HT-29 (cell line): ENCODE data around the gene NRAP. TPM values are rescaled to one million over a fixed set of nuclear protein-coding genes. Genes with fewer than 3 reads are reported as not detected.

Experiments used
- DNase-seq: peaks from one replicate; pipeline ENCODE4 v3.0.0-alpha.2; 2015; ENCODE audit warnings: low spot score
- total RNA-seq: library from RNA; depleted of rRNA; stranded (reverse); fragments of >200 nt; shearing (Covaris generic); gene quantifications from 2 replicates; pipeline ENCODE4 v1.2.3, GENCODE V29; 2014; rRNA removed

The NRAP gene, protein sequence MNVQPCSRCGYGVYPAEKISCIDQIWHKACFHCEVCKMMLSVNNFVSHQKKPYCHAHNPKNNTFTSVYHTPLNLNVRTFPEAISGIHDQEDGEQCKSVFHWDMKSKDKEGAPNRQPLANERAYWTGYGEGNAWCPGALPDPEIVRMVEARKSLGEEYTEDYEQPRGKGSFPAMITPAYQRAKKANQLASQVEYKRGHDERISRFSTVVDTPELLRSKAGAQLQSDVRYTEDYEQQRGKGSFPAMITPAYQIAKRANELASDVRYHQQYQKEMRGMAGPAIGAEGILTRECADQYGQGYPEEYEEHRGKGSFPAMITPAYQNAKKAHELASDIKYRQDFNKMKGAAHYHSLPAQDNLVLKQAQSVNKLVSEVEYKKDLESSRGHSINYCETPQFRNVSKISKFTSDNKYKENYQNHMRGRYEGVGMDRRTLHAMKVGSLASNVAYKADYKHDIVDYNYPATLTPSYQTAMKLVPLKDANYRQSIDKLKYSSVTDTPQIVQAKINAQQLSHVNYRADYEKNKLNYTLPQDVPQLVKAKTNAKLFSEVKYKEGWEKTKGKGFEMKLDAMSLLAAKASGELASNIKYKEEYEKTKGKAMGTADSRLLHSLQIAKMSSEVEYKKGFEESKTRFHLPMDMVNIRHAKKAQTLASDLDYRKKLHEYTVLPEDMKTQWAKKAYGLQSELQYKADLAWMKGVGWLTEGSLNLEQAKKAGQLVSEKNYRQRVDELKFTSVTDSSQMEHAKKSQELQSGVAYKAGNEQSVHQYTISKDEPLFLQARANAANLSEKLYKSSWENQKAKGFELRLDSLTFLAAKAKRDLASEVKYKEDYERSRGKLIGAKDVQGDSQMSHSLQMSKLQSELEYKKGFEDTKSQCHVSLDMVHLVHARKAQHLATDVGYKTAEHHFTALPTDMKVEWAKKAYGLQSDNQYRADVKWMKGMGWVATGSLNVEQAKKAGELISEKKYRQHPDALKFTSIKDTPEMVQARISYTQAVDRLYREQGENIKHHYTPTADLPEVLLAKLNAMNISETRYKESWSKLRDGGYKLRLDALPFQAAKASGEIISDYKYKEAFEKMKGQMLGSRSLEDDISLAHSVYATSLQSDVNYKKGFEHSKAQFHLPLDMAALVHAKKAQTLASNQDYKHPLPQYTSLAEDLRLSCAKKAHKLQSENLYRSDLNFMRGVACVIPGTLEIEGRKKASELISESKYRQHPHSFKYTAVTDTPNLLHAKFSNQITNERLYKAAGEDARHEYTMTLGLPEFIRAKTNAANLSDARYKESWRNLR (N-terminal part only)
- total RNA-seq = not detected in 2 replicates

DNA sequence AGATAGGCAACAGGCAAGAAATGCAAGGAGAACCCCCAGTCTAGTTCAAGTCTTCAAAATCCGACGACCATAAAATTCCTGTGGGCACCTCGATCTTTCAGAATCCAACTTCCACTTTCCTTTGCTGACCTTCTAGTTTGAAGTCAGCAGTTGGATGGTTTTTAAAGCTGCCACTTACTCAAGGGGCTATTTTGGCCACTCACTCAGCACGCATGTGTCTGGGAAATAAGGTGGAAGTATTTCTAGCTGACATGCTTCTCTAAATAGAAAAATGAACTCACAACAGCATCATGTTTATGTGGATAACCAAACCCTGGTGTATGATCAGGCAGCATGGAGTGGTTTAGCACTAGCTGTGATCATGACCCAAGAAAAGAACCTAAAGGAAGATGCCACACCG is at the start of gene NRAP:
Gene NRAP (minus strand): TSS at position 134 of the 400 bp plus-strand sequence. CDS start 159 bp downstream, outside the sequence.
- DNase-seq = no peak

DNA sequence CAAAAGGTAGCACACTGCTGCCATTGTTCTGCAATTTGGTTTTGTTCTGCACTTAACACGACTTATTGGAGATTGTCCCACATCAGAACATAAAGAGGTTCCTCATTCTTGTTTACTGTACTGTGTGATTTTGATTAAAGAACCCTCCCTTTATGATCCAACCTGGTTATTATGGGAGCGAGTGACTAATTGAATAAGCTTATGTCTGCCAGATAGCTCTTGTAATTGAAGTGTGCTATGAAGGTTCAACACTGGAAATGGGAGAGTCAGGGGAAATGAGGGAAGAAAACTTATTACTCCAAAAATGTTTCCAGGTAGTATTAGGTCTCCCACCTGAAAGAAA is 49.8 kb upstream of the NRAP start:
- no peak for DNase-seq

DNA sequence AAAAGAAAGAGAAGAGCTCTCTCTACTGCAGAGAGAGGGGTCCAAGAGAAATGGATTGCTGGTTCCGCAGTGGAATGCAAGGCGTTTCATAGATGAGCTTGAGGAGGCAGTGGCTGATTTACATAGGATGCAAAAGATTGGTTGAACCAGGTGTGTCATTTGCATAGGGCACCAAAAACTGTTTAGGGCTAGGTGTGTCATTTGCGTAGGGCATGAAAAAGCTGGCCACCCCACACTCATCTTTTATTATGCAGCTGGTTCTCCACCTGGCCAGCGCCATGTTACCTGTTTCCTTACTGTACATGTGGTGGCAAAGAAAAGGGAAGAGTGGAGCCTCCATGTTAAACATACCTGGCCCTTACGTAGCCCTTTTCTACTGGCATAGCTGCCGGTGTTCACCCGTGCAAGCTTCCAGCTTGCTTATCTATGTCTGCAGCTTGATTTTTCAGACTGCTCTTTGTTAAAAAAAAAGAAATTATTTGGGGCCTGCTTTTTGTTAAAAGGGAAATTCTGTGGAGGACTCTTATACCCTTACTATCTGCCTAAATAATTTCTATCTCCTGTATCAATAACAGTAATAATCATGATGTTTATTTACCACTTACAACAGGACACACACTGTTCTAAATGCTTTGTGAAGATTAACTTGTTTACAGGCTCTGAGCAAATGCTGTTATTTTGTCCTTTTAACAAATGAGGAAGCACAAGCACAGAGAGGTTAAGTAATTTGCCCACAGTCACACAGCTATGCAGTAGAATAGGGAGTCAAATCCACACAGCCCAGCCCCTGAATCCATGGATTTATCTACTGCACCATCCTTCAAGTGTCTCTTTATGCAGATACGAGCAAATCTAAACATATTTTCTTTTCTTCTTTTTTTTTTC is 49.2 kb upstream of the NRAP start:
- DNase-seq = no peak

DNA sequence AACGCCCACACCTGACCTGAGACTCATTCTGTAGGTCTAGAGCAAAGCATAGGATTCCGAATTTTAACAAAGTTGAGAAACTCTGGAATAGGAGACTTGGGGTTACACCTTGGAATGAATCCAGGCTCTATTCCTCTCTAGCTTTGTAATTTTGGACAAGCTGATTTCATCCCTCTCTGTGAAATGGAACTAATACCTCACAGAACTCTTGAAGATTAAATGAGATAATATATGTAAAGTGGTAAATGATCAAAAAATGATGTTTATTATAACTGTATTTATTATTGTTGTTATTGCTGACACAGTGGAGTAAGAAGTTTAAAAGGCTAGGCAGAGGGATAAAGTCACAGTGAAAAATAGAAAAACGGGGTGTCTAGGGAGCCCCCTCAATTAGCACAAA is 48.2 kb upstream of the NRAP start:
- DNase-seq = no peak

DNA sequence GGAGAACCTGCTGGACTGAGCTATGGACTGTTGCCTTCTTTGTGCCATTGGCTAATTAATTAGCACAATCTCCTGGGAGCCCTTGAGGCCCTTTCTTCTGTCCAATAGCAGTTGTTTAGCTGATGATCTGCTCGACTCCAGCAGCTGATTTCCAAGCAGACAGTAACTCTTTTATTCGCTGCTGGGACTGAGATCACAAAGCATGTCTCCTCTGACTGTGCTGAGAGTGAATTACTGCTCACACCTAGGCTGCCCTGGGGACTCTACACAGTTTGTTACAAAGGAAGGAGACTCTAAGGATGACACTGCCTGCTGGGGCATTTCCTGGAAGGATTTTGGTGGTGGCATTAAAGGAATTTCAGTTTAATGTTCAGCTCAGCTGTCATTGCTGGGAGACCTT is 47.3 kb upstream of the NRAP start:
- no peak for DNase-seq

DNA sequence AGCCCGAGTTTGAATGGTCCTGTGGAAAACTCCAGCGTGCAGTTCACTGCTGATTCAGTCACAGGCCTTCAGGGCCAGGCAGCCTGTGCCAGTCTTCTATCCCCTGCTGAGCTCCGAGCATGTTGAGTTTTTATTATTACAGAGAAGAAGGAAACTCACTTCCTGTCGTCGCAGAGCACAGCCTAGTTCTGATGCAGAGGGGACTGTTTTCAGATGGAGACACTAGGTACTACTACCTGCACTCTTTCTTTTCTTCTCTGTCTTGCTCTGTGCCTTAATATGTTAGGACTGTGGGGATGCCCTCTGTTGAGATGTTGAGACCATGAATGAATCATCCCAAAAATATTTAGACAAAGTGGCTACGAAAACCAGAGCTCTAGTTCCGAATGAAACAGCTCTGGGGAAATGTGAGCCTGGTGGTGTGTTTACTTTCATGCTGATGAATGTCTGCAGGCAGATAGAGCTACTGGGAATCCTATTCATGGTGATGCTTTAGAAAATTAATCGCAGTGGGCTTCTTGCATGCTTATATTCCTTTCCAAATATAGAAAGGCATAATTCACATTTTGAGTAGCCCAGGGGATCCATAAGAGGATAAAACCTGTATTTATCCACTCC is 45.5 kb upstream of the NRAP start:
- no peak for DNase-seq

DNA sequence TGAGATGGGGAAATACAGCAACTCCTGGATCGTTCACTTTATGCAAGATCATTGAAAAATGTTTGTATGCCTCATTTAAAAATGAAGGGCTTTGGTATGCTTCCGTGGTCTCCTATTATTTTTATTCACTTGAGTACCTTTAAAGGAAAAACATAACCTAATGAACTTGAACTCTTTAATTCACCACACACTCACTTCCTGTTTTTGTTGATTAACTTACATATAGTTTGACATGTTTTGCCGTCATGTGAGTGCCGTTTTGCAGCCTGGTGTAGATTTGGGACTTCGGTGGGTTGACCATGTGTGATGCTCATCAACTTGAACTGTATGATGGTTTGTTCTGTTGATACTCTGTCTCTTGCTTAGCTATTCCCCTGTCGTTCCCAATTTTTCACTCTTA is 44.8 kb upstream of the NRAP start:
- no peak for DNase-seq

DNA sequence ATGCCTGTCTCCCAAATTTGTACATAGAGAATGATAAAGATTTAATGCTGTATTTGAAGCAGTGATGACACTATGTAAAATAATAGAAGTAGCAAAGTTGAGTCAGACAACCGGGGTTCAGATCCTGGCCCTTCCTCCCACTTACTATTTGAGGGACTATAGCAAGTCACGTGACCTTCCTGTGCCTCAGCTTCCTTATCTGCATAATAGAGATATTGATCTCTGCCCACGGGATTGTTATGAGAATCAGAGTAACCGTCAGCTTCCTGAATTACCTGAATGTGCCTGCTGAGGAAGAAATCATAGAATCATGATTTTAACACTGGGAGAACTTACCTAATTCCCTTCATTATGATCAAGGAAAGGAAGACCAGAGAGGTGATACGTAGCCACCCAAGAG is 42.8 kb upstream of the NRAP start:
- DNase-seq = no peak

DNA sequence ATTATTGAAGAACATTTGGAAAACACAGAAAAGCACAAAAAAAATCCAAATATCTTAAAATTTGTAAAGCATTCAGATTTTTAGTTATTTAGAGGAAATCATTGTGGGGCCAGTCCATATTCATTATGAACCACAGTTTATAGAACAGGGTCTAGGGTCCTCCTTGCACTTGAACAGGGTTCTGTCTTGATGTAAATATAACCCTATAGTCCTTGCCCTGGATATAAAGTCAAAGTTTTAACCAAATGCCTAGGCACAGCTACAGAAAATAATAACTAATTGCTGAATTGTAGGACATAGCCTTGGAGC is 41.5 kb upstream of the NRAP start:
- DNase-seq = no peak

DNA sequence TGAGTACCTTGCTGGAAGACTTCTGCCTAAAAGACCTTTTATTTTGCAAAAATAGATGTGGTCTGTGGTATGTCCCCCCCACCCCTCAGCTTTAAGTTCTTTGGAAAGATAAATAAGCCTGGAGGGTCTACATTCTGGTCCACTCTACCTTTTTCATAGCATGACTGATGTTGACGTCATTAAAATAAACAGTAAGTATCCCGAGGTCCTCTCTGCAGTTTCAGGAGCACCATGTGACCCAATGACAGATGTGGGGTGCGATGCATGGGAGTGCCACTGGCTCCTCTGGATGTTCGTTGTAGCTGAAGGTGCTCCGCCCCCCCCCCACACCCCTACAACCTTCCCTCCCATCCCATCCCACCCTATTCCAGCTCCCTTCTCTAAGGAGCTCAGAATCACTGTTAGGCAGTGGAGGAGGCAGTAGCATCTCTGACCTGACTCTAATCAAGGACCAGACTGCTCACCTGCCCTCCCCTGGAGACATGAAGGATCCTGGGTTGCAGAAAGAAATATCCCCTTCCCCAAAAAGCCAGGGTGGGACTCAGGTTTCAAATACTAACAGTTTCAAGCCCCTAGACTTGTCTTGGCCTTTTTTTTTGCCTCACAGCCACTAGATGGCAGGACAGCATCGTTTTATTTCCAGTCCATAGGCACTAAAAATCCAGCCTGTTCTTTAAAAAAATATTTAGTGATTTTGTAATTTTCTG is 40.9 kb upstream of the NRAP start:
- peak; percentile 53 for DNase-seq

DNA sequence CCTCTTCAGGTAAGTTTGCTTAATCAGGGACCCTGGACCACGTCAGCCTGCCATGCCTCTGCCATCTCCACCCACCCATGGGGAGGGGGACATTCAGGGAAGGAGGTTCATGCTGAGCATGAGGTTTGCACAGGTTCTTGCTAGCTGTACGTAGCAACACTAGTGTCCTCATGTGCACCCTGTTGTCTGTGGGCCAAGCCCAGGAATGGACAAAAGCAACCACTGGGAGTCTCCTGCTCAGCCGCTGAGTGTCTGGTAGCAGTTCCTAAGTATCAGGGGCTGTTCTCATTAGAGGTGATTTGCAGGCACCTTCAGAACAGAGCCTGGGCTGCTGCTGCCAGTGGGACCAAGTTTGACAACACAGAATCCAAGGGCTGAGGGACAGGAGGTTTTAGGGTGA is 33.8 kb upstream of the NRAP start:
- no peak for DNase-seq

DNA sequence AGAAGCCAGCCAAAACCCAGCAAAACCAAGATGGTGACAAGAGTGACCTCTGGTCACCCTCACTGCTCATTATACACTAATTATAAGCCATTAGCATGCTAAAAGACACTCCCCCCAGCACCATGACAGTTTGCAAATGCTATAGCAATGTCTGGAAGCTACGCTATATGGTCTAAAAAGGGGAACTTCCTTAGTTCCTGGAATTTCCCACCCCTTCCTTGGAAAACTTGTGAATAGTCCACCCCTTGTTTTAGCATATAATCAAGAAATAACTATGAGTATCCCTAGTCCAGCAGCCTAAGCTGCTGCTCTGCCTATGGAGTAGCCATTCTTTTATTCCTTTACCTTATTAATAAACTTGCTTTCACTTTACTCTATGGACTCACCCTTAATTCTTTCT is 31.9 kb upstream of the NRAP start:
- DNase-seq = no peak

DNA sequence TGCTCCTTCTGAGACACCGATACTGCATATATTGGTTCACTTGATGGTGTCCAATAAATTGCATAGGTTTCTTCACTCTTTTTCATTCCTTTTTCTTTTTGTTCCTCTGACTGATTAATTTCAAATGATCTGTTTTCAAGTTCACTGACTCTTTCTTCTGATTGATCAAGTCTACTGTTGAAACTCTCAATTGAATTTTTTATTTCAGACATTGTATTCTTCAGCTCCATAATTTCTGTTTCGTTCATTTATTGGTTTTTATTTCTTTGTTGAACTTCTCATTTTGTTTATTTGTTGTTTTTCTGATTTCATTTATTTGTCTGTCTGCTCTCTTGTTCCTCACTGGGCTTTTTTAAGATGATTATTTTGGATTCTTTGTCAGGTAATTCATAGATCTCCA is 29.5 kb upstream of the NRAP start:
- DNase-seq = no peak

DNA sequence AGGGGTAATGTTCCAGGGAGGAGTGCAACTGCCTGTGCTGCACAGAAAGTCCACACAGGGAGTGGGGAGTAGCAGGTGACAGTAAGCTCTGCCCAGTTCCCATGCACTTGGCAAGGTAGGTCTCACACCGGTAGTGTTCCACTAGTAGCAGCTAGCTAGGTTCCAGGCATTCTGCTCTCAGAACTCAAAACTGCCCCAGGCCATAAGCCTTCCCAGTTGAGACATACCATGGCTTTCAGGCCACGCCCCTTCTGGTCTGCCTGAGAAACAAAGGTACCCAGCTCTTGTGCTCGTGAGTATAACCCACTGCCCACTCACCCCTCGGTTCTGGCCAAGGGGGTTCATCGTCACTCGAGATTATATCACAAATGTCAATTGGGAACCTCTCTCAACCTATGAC is 28.4 kb upstream of the NRAP start:
- DNase-seq = no peak

DNA sequence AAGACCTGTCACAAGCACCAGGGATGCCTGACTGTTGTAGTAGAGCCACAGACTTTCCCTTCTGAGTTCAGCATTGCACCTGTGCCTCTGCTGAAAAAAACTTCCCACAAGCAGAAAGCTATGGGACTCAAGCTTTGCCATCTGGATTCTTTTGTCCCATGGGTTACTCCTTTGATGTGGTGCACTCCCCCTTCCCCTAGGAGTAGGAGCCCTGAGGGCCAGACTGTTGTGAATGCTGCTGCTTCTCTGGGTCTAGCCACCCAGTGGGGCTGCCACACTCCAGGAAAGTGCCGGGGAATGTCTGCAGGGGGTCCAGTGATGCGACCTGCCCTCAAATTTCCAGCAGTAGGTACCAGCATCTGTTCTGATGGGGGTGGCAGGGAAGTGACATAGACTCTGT is 27.5 kb upstream of the NRAP start:
- DNase-seq = no peak

DNA sequence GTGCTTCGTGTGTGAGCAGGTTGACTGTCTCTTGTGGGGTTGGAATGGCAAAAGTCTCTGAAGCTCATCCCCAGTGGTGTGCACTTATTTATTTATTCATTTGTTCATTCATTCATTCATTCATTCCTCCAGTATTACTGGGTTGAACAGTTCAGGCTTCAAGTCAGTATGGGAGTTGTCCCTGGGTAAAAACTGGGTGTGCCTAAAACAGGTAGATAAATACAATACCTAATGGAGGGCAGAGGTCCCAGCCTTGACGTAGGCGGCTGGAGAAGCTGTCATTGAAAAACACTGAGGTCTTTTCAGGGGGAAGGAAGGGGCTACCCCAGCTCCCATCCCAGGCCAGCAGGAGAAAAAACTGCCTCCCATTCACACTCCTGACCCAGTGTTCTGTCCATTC is 26.9 kb upstream of the NRAP start:
- DNase-seq = no peak

DNA sequence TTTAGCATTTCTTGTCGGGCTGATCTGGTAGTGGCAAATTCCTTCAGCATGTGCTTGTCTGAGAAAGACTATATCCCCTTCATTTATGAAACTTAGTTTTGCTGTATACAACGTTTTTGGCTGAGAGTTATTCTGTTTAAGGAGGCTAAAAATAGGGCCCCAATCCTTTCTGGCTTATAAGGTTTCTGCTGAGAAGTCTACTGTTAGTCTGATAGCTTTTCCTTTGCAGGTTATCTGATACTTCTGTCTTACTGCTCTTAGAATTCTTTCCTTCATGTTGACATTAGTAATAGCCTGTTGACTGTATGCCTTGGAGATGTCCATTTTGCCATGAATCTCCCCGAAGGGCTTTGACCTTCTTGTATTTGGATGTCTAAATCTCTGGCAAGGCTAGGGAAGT is 25.7 kb upstream of the NRAP start:
- no peak for DNase-seq

DNA sequence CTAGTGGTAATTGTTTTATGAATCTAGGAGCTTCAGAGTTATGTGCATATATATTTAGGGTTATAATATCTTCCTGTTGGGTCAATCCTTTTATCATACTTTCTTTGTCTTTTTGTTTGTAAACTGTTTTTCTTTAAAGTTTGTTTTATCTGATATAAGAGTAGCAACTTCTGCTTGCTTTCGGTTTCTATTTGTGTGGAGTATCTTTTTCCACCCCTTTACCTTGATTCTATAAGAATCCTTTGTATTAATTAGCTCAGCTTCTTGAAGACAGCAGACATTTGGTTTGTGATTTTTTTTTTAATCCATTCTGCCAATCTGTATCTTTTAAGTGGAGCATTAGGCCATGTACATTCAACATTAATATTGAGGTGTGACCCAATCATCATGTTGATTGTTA is 25.2 kb upstream of the NRAP start:
- DNase-seq = no peak

DNA sequence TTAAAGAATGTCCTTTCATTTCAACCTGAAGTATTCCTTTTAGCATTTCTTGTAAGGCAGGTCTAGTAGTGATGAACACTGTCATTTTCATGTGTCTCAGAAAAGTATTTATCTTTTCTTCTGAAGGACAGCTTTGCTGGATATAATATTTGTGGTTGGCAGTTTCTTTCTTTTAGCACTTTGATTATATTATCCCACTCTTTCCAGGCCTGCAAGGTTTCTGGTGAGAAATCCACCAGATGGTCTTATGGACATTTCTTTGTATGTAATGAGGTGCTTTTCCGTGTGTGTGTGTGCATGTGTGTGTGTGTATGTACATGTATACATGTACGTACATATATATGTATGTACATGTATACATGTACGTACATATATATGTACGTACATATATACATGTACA is 23.2 kb upstream of the NRAP start:
- DNase-seq = no peak

DNA sequence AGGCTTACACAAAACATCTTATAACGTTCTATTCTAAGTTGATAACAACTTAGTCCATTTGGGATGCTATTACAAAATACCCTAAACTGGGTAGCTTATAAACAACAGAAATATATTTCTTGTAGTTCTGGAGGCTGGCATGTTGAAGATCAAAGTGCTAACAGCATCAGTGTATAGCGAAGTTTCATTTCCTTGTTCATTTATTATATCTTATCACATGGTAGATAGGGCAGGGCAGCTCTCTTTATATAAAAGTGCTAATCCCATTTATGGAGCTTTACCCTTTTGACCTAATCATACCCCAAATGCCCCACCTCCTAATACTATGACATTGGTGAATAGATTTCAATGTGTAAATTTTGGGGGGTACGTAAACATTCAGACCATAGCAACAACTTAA is 22.2 kb upstream of the NRAP start:
- DNase-seq = no peak
